ENCODE measurements around the gene PDXP. TPM values are rescaled to one million over a fixed set of nuclear protein-coding genes. Genes with fewer than 3 reads are reported as not detected.

The PDXP gene
- total RNA-seq, 1 experiment from 2014 or later, result 17.6 TPM

- intact Hi-C loops (cut with micrococcal nuclease; ENCODE audit: unreplicated experiment), result no loop called here
Observed at GRCh38 chr22:37674248-37674647, 15.7 kb downstream of the PDXP start.

More at GRCh38 chr22:37674248-37674647, 15.7 kb downstream of the PDXP start:
- ChIA-PET POLR2A (interaction anchor here (0.7 to 1.1 kb wide), 2 partner anchors 16 to 24 kb away, joined by 7 read pairs; no protein-coding TSS in a partner anchor), CTCF (no interaction called here)
- peak overlapping the region; percentile 87 for H3K27ac ChIP-seq (ENCODE audit: low read length)
- no peaks in the 10 kb centered on the region for H3K9me3 ChIP-seq (ENCODE audit: control insufficient read depth, insufficient read depth, low read depth, low read length)
- no peaks in the 10 kb centered on the region for H3K36me3 ChIP-seq (ENCODE audit: control insufficient read depth, insufficient read depth, low read length)
- H3K4me3 ChIP-seq (ENCODE audit: low read depth in 2 of 2, low read length in 2 of 2), result no peak overlapping the region
- TF ChIP-seq SIN3A (IDR thresholded peaks at IDR 0.05; ENCODE audit: borderline replicate concordance, insufficient read depth, low read depth, low read length) (no peak), TCF7L2 (IDR thresholded peaks at IDR 0.05; ENCODE audit: low read depth, low read length) (no peak), REST (IDR thresholded peaks at IDR 0.05; ENCODE audit: insufficient read depth in 1 of 2, low read depth in 2 of 2, low read length in 1 of 2) (no peak), POLR2AphosphoS5 (IDR thresholded peaks at IDR 0.05; ENCODE audit: low read depth, low read length) (no peak), CTCF (IDR thresholded peaks at IDR 0.05) (no peak)
- no peak for DNase-seq (ENCODE audit: low read depth, low spot score)
- no peak for ATAC-seq
- in situ Hi-C loops (cut with HindIII; ENCODE audit: low pct_unique_long_range_greater_than_20kb, low sequenced_read_pairs), result no loop called here
- no TSS peak for BruUV-seq (replicated peaks)
- H3K27me3 ChIP-seq (ENCODE audit: control insufficient read depth, insufficient read depth, low read length), result no peaks in the 10 kb centered on the region
- H3K4me1 ChIP-seq (ENCODE audit: control insufficient read depth, insufficient read depth, low read length), result peaks cover 12% of the 10 kb centered on the region

All from Panc1 (cell line).